IPS-18c (cell line): ENCODE data around the gene TRIP13.

Experiments used
- H3K4me3 ChIP-seq: 2 replicates; pipeline ENCODE4 v1.7.0; 2013; ENCODE audit warnings: low read depth, mild to moderate bottlenecking, low read length, moderate library complexity; ENCODE audit not compliant: insufficient read depth
- H3K9me3 ChIP-seq: one replicate; pipeline ENCODE4 v1.6.1; 2013; ENCODE audit warnings: mild to moderate bottlenecking, low read length, moderate library complexity; ENCODE audit not compliant: control insufficient read depth, insufficient read depth

Gene TRIP13

DNA sequence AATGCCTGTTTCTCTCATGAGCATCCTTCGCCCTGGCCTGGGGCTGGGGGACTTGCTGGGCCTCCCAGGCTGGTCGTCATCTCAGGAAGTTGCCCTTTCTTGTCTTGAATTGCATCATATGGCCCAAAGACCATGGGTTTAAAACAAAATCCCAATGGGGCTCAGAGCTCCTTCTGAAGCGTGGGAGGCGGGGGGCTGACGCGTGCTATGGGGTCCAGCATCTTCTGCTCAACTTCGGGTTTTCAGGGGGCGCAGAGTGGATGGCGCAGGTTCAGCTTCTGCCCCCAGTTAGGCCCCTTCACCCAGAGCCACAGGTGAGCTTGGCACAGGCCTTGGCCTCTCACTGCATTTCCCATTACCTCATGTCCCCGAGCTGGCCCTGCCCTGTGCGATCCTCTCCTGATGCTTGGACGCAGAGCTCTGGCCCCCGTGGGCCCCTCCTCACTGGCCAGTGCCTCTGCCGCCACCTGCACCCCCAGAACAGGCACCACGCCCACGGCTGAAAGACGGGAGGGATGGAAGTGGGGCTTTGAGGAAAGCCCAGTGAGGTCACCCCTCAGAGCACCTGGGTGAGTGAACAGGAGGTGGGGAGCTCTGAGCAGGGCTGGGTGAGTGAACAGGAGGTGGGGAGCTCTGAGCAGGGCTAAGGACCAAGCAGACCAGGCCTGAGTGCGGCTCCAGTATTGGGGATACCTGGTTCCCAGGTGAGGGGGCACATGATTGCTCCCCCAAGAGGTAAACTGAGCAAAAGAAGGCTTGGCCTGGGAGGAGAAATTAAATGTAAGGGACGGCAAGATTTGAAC, 56.0 kb downstream of the TRIP13 start:
- no peak overlapping the region for H3K4me3 ChIP-seq
- no peaks in the 10 kb centered on the region for H3K9me3 ChIP-seq

DNA sequence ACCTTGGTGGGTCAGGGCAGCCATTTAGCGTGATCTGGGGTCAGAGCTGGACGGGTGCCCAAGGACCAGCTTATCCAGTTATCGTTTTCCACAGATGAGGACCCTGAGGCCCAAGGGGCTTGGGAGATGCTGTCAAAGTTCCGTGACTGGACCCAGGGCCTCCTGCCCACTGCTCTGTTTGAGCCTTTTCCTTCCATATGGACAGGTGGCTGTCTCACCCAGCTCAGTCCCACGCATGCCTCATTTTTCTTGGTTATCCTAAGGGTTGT, 56.5 kb downstream of the TRIP13 start:
- Histone ChIP-seq H3K9me3 (no peaks in the 10 kb centered on the region), H3K4me3 (no peak overlapping the region)

GRCh38 chr5:949815-950560, 57.3 kb downstream of the TRIP13 start:
- no peak overlapping the region for H3K4me3 ChIP-seq
- H3K9me3 ChIP-seq, result no peaks in the 10 kb centered on the region

- Histone ChIP-seq H3K9me3 (no peaks in the 10 kb centered on the region), H3K4me3 (no peak overlapping the region)
Observed at GRCh38 chr5:951940-952596, 59.4 kb downstream of the TRIP13 start.

DNA sequence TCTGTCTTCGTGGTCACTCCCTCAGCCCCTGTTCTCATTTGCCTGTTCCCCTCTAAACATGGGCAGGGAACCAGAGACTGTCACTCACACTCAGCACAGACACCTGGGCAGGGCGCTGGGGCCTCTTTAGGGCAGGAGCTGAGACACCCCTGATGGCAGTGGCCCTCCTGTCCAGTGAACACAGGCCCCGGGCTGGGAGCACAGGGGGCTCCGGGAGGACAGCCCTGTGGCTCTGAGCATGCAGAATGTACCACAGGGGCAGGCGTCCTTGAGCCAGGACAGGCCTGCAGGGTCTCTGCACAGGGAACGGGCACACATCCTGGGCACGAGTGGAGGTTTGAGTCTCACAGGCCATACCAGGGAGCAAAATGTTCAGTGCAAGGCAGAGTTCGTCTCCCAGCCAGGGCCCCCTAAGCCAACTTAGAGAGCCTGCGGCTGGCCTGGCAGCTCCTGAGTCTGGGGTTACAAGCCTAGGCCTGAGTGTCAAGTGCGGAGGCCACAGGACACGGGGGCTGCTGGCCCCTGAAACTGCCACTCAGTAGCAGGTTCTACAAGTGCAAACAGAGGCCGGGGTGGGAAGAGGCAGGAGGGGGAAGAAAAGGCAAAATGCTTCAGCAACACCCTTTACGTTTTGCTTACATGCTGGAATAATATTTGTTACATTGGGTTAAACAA, 60.0 kb downstream of the TRIP13 start:
- Histone ChIP-seq H3K4me3 (no peak overlapping the region), H3K9me3 (no peaks in the 10 kb centered on the region)

- H3K9me3 ChIP-seq, result no peaks in the 10 kb centered on the region
Observed at GRCh38 chr5:953535-954449, 61.1 kb downstream of the TRIP13 start.

DNA sequence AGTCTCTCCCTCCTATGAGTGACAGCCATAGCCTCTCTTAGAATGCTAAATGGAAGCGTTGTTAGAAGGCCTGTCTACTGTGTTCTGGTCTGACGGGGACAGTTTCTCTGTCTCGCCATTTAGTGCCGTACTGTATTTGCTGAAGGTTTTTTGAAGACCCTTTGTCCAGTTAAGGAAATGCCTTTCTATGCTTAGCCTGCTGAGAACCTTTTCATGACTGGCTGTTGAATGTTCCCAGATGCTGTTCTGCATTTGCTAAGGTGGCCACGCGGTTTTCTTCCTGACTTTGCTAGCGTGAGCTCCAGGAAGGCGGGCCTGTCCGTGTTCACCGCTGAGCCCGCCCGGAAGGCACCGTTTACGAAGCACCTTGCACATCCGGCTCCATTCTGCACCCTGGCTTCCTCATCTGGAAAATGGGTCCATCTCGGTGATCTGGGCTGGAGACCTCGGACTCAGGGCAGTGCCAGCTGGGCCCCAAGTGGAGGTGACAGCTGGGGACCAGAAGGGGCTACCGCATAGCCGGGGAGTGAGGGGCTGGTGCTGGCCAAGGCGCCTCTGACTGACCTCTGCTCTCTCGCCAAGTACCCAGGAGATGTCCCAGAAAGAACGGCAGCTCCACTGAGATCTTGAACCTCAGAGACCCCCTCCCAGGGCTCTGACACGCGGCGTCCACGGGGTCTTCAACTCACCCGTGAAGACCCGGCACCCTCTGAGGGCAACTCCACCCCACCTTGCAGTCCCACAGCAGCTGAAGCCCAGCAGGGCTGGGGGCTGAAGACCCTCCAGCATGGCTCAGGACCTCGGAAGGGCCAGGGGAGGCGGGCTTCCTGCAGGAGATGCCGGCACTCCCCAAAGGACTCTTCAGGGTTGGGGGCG, 63.4 kb downstream of the TRIP13 start:
- Histone ChIP-seq H3K9me3 (no peaks in the 10 kb centered on the region), H3K4me3 (no peak overlapping the region)

More at GRCh38 chr5:953535-954449, 61.1 kb downstream of the TRIP13 start:
- no peak overlapping the region for H3K4me3 ChIP-seq

GRCh38 chr5:956941-957747, 64.5 kb downstream of the TRIP13 start:
- Histone ChIP-seq H3K4me3 (no peak overlapping the region), H3K9me3 (no peaks in the 10 kb centered on the region)

DNA sequence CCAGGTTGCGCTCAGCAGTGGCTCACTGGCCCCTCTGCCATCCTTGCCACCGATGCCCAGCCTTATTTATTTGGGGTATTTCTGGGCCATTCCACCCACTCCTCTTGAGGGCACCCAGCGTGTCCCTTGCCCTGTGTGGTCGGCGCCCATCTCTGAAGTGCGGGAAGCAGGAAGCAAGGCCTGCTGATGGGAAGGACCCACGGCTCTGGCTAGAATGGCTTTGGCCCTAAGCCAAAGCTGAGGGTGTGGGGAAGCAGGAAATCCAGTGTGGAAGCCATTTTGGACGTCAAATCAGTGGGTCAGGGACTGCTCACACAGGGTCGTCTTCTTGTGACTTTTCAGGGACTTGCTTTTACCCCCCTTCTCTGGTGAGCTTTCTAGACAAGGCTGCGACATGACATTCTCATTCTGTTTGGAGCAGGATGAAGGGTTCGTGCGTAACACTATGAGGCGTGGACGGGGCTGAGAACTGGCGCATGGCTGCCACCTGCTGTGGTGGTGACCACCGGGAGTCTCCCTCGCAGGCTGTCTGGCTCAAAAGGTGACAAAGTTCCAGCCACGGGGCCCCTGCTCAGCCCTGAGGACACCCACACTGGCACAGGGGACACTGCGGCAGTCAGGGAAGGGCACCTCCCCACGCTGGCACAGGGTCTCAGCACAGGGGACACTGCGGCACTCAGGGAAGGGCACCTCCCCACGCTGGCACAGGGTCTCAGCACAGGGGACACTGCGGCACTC, 65.2 kb downstream of the TRIP13 start:
- no peak overlapping the region for H3K4me3 ChIP-seq
- no peaks in the 10 kb centered on the region for H3K9me3 ChIP-seq

DNA sequence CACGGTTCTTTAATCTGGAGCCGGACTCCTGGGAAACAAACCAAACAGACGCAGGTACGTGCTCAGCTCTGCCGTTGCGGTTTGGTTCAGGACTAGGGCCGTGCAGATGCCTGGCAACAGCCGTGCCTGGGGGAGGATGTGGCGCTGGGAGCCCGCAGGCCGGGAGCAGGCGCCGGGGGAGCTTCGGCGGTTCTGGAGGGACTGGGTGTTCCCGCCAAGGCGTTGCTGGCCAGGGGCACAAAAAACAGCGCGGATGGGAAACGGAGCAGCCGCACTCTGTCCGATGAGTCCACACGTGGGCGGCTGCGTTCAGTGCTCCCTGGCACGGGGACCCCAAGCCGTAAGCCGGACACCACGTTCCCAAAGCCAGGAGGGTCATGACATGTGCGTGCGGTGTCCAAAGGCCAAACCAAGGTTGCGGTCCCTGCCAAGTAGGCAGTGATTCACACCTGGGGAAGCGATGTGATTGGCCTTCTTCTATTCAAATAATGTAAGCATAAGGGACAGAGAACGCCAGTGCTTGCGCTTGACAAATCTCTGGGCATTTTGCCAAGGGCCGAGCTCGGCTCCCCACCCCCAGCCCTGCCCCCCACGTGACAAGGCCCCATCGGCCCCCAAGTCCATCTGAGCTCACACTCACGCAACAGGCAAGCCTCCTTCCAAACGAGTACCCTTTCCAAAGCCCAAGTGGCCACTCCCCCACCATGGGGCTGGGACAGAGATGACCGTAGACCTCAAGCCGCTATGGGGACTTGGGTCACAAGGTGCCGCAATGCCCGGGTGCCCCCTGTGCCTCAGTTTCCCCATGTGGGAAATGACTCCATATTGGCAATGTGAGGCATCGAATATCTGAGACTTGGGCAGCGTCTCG, 66.3 kb downstream of the TRIP13 start:
- Histone ChIP-seq H3K4me3 (no peak overlapping the region), H3K9me3 (no peaks in the 10 kb centered on the region)

- H3K4me3 ChIP-seq, result no peak overlapping the region
Observed at GRCh38 chr5:959581-960531, 67.2 kb downstream of the TRIP13 start.

GRCh38 chr5:960551-960950, 67.9 kb downstream of the TRIP13 start:
- no peaks in the 10 kb centered on the region for H3K9me3 ChIP-seq
- H3K4me3 ChIP-seq, result no peak overlapping the region

More at GRCh38 chr5:959581-960531, 67.2 kb downstream of the TRIP13 start:
- no peaks in the 10 kb centered on the region for H3K9me3 ChIP-seq
